NT2/D1 (cell line): ENCODE measurements around the gene NADSYN1.

Experiments
- SUZ12 ChIP-seq: IDR thresholded peaks from 2 replicates; pipeline ENCODE4 v1.6.1; 2011; ENCODE audit not compliant: insufficient read length, insufficient read depth; ENCODE audit errors: extremely low read depth
- YY1 ChIP-seq: IDR thresholded peaks from 2 replicates; pipeline ENCODE4 v1.6.1; 2011; ENCODE audit not compliant: insufficient read length, insufficient read depth
- ZNF274 ChIP-seq: IDR thresholded peaks from 2 replicates; pipeline ENCODE4 v1.6.1; 2011; ENCODE audit warnings: mild to moderate bottlenecking, low read depth, low read length

DNA sequence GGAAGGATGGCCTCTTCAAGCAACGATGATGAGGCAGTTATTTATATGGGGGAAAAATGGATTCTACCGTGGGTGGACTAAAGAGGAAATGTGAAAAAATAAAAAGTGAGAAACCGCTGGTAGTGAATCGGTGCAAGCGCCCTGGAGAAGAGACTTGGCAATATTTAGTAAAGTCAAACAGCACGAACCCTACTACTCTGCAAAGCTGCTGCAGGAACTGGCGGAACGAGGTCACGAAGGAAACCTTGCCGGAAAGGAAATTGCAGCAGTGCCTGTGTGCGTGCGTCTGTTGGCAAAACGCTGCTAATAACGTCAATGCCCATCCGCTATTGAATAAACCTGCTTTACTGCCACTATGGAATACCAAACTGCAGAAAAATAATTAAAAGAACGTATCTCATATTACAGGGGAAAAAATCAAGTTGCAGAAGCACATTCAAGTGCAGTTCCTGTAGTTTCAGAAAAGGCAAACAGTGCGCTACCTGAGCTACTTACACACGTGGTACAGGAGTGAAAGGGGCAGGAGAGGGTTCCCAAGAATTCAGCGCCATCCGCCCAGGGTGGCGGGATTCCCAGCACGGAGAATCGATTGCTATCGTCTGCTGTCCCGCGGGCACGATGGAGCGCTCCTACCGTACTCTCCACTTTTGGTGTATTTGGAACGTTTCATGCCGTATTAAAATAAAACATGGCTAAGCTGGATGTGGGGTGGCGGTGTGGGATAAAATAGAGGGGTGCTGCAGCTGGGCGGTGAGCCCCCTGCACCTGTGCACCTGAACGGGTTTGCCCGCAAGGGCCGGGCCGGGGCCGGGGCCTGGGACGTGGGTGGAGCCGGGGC, 585 bp upstream of the NADSYN1 start:
- TF ChIP-seq YY1 = no peak
- TF ChIP-seq ZNF274 = no peak
- no peak for TF ChIP-seq SUZ12
